ENCODE measurements around the gene USP9X. TPM values are rescaled to one million over a fixed set of nuclear protein-coding genes. Genes with fewer than 3 reads are reported as not detected.

Gene USP9X
- polyA plus RNA-seq, 6 donors from 2014 or later = 7.4 to 27.8 (median 21.9) TPM

Other genes starting within 250 kb of the USP9X start
- gene DDX3X, start 248.7 kb downstream of the USP9X start, polyA plus RNA-seq (ENCODE audit: low read depth in 6 of 6) = 100 to 1,000 TPM in 5 of 6 donors, 10 to 100 TPM in 1; 96.7 to 193 (median 158) TPM

All from naive B cell (primary cell).